Lung (tissue), 12 donors: ENCODE results near the gene CDCA4. TPM values are rescaled to one million over a fixed set of nuclear protein-coding genes. Genes with fewer than 3 reads are reported as not detected.
A peak's percentile ranks its signal among the peaks of the same experiment; 100 is the strongest.
"Not testable (repeated sequence)": the region's sequence is repeated elsewhere in the genome, so short reads cannot be mapped to it uniquely, and the experiment has no call there.

ENCODE experiments used
- ATAC-seq: fragments of 200-7000 bp; cut with Tn5 transposase; one replicate; pipeline ENCODE4 v1.9.1; 2020; ENCODE audit warnings: moderate number of reproducible peaks; ENCODE audit not compliant: insufficient read depth, low FRiP score
- DNase-seq, 3 donors: peaks; one replicate each; pipeline ENCODE4 v3.0.0-alpha.2; 2013 to 2017
- H3K27ac ChIP-seq, 2 donors: one replicate each; pipeline ENCODE4 v1.5.1; 2013; ENCODE audit warnings: mild to moderate bottlenecking in 2 of 2, moderate library complexity in 2 of 2, control low read depth in 1 of 2, inconsistent platforms in 1 of 2, low read depth in 1 of 2, low read length in 1 of 2
- H3K27me3 ChIP-seq, 3 donors: one replicate each; pipeline ENCODE4 v1.5.1; 2013; ENCODE audit warnings: low read length in 2 of 3; ENCODE audit not compliant: control insufficient read depth in 3 of 3, insufficient read depth in 3 of 3
- H3K36me3 ChIP-seq, 4 donors: one replicate each; pipeline ENCODE4 v1.5.1; 2013; ENCODE audit warnings: low read length in 4 of 4, mild to moderate bottlenecking in 1 of 4, moderate library complexity in 1 of 4; ENCODE audit not compliant: control insufficient read depth in 4 of 4, insufficient read depth in 4 of 4
- H3K4me1 ChIP-seq, 5 donors: one replicate each; pipeline ENCODE4 v1.5.1; 2013; ENCODE audit warnings: low read length in 5 of 5, mild to moderate bottlenecking in 2 of 5, moderate library complexity in 1 of 5; ENCODE audit not compliant: control insufficient read depth in 5 of 5, insufficient read depth in 5 of 5
- H3K4me3 ChIP-seq: one replicate; pipeline ENCODE4 v1.5.1; 2013; ENCODE audit warnings: mild to moderate bottlenecking, control low read depth, moderate library complexity
- H3K9ac ChIP-seq, 2 donors: one replicate each; pipeline ENCODE4 v1.5.1; 2013; ENCODE audit warnings: low read length in 2 of 2, control low read depth in 1 of 2; ENCODE audit not compliant: insufficient read depth in 1 of 2
- H3K9me3 ChIP-seq, 4 donors: one replicate each; pipeline ENCODE4 v1.5.1; 2013; ENCODE audit warnings: low read length in 3 of 4, mild to moderate bottlenecking in 1 of 4, moderate library complexity in 1 of 4; ENCODE audit not compliant: control insufficient read depth in 4 of 4, insufficient read depth in 3 of 4
- WGBS, 2 donors: extraction: QIAGEN DNeasy Blood & Tissue Kit; methylation state at CpG; one replicate each; pipeline ENCODE4 v1.1.7; 2013; 5-methylcytosine and 5-hydroxymethylcytosine counted together
- polyA plus RNA-seq, 2 donors: library from polyadenylated mRNA; stranded (reverse); fragments of 200-250 nt; gene quantifications; one replicate each; pipeline ENCODE4 v1.2.1, GENCODE V29; 2013
- total RNA-seq, 2 donors: library from RNA; depleted of rRNA in 1 of 2; stranded (reverse); fragments of >200 nt in 1 of 2; gene quantifications; one replicate each; pipeline ENCODE4 v1.2.1, GENCODE V29; 2014 to 2021
- TF ChIP-seq, protein P1 (sequence below): IDR thresholded peaks from 2 replicates; pipeline ENCODE4 v1.5.1; 2012; ENCODE audit warnings: mild to moderate bottlenecking; ENCODE audit errors: control extremely low read depth, extremely low read depth
- donor health status: control.
- donor health status: control.
- donor health status: Bipolar disorder and iron deficiency.
- donor health status: healthy.
- donor health status: DM: yes; HTN: yes; CAD: no.

The CDCA4 gene
- total and polyA plus RNA-seq, 4 donors: 7.5 to 9.8 (median 8.2) TPM

DNA sequence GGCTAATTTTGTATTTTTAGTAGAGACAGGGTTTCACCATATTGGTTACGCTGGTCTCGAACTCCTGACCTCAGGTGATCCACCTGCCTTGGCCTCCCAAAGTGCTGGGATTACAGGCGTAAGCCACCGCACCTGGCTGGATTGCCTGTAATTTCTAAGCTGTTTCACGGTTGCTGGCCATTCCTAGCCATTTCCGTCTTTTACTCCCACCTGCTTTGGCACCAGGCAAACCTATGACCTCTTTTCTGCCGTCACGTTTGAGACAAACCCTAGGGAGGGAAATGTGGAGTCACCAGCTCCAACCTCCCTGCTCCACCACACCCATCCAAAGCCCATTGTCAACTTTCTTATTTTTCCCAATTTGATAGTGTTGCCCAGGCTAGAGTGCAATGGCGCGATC, 43.1 kb upstream of the CDCA4 start:
- Histone ChIP-seq H3K9me3 (no peaks in the 10 kb centered on the region), H3K27ac (peak overlapping the region in 1 of 2 donors; percentile 32), H3K4me3 (no peak overlapping the region), H3K4me1 (peaks cover 0 to 34% (median 22%) of the 10 kb centered on the region in 5 donors), H3K9ac (no peak overlapping the region), H3K36me3 (no peaks in the 10 kb centered on the region), H3K27me3 (no peaks in the 10 kb centered on the region)
- DNase-seq (no peak), ATAC-seq (no peak)
- TF ChIP-seq, protein P1, sequence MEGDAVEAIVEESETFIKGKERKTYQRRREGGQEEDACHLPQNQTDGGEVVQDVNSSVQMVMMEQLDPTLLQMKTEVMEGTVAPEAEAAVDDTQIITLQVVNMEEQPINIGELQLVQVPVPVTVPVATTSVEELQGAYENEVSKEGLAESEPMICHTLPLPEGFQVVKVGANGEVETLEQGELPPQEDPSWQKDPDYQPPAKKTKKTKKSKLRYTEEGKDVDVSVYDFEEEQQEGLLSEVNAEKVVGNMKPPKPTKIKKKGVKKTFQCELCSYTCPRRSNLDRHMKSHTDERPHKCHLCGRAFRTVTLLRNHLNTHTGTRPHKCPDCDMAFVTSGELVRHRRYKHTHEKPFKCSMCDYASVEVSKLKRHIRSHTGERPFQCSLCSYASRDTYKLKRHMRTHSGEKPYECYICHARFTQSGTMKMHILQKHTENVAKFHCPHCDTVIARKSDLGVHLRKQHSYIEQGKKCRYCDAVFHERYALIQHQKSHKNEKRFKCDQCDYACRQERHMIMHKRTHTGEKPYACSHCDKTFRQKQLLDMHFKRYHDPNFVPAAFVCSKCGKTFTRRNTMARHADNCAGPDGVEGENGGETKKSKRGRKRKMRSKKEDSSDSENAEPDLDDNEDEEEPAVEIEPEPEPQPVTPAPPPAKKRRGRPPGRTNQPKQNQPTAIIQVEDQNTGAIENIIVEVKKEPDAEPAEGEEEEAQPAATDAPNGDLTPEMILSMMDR: no peak
- WGBS, 2 donors: 80 to 82% methylated on average over 10 of the region's 10 CpGs

DNA sequence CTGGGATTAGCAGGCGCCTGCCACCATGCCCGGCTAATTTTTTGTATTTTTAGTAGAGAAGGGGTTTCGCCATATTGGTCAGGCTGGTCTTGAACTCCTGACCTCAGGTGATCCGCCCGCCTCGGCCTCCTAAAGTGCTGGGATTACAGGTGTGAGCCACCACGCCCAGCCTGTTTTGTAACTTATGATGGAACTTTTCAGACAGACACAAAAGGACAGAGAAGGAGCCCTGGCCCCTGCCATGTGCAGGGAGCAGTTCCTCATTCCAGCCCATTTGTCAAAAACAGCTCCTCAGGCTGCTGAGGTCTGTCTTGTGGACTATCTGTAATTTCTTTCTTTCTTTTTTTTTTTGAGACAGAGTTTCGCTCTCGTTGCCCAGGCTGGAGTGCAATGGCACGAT, 42.6 kb upstream of the CDCA4 start:
- not testable (repeated sequence) for DNase-seq, ATAC-seq, H3K36me3 ChIP-seq, H3K27ac ChIP-seq, H3K4me3 ChIP-seq, H3K27me3 ChIP-seq, H3K9ac ChIP-seq, H3K9me3 ChIP-seq
- H3K4me1 ChIP-seq: peaks cover 0 to 37% (median 22%) of the 10 kb centered on the region in 5 donors
- WGBS, 2 donors: 57 to 69% methylated on average over 8 to 10 of the region's 10 CpGs

DNA sequence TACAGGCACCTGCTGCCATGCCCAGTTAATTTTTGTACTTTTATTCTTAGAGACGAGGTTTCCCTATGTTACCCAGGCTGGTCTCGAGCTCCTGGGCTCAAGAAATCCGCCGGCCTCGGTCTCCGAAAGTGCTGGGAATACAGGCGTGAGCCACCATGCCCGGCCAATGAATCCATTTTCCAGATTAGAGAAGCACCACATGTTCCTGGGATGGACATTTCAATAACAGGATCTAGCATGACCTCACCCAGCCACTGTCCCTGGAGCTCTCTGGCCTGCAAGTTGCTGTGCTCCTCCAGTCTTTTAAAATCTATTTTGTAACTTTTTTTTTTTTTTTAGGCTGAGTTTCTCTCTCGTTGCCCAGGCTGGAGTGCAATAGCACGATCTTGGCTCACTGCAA, 42.2 kb upstream of the CDCA4 start:
- DNase-seq: no peak
- no peak overlapping the region for H3K9ac ChIP-seq
- H3K27ac ChIP-seq: no peak overlapping the region
- H3K27me3 ChIP-seq: no peaks in the 10 kb centered on the region
- WGBS, 2 donors: 83% methylated on average over 10 of the region's 10 CpGs
- H3K9me3 ChIP-seq: no peaks in the 10 kb centered on the region
- no peak for ATAC-seq
- no peak overlapping the region for H3K4me3 ChIP-seq
- TF ChIP-seq, protein P1: no peak
- H3K4me1 ChIP-seq: peaks cover 0 to 37% (median 22%) of the 10 kb centered on the region in 5 donors
- H3K36me3 ChIP-seq: no peaks in the 10 kb centered on the region

DNA sequence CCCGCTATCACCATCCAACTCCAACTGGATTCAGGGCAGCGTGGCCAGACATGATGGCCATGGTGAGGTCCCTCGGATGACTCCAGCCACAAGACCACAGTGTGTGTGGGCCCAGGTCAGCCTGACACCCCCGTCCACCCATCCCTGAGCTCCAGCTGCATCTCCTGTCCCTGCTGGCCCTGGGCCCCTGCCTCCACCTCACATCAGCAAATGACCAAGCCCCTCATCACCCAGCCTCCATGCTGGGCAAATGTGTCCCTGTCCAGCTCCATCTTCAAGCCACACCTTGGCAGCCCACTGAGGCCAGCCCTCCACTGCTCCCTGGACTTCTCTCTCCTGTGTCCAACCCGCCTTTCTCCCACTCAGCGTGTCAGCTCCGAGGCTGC, 41.2 kb upstream of the CDCA4 start:
- WGBS, 2 donors: 85% methylated on average over 7 of the region's 7 CpGs
- TF ChIP-seq, protein P1: no peak
- ATAC-seq (no peak), DNase-seq (no peak)
- H3K27ac ChIP-seq: peak overlapping the region in 1 of 2 donors; percentile 87
- peaks cover 0 to 37% (median 22%) of the 10 kb centered on the region in 5 donors for H3K4me1 ChIP-seq
- H3K27me3 ChIP-seq: no peaks in the 10 kb centered on the region
- H3K36me3 ChIP-seq: no peaks in the 10 kb centered on the region
- no peaks in the 10 kb centered on the region for H3K9me3 ChIP-seq
- H3K4me3 ChIP-seq: no peak overlapping the region
- H3K9ac ChIP-seq: no peak overlapping the region
